ENCODE measurements around the gene RTL1. TPM values are rescaled to one million over a fixed set of nuclear protein-coding genes. Genes with fewer than 3 reads are reported as not detected.

RTL1 gene
- total RNA-seq, 4 donors from 2014 or later, result not detected

DNA sequence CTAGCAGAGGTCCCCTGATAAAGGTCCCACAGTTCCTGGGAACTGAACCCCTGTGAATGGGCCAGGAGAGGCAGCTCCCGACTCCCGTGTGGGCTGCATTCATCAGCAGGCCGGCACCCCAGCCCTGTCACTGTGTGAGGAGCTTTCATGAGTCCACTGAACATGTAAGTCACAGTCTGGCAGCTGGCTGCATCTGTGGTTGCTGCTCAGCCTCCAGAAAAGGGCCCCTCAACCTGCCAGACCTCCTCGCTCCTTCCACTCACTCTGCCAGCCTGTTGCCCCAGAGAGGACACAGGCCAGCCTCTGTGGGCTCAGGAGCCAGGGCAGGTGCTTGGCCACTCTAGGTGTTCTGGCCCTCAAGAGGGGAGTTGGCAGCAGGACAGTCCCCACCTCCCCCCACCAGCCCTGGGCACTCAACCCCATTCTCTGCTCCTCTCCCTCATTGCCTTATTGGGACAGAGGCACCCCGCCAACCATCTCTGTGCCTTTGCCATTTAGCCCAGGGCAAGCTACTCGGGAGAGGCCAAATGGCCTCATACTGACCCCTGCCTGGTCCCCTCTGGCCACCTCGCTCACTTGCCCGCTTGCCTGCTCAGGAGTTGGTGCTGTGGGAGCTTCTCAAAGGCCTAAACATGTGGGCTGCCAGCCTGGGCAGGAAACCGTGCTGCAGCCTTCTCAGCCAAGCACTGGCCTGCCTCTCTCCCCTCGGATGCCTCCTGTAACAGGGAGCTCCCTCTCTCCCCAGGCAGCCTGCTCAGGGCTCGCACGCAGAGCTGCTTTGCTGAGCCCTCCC, 1.9 kb downstream of the RTL1 start:
- Histone ChIP-seq H3K9me3 (no peaks in the 10 kb centered on the region), H3K4me1 (peaks cover 0 to 30% (median 10%) of the 10 kb centered on the region in 4 donors), H3K27ac (no peak overlapping the region), H3K27me3 (peaks cover 85% of the 10 kb centered on the region), H3K36me3 (no peaks in the 10 kb centered on the region), H3K4me3 (no peak overlapping the region)
- intact Hi-C loops (cut with DNase I; ENCODE audit: low total_unique reads), result no loop called here
- DNase-seq, result no peak
- in situ Hi-C loops (cut with MboI; ENCODE audit: low pct_ligation_motif_present in 1 of 4, low pct_unique_long_range_greater_than_20kb in 1 of 4, low sequenced_read_pairs in 3 of 4), result no loop called here
- WGBS, 2 donors (ENCODE audit: low coverage in 1 of 2), result 80 to 84% methylated on average over 5 to 12 of the region's 12 CpGs
- TF ChIP-seq POLR2A (IDR thresholded peaks at IDR 0.05) (no peak), POLR2AphosphoS5 (IDR thresholded peaks at IDR 0.05) (no peak), EP300 (IDR thresholded peaks at IDR 0.05; ENCODE audit: low read depth) (no peak)
- TF ChIP-seq, protein P1, sequence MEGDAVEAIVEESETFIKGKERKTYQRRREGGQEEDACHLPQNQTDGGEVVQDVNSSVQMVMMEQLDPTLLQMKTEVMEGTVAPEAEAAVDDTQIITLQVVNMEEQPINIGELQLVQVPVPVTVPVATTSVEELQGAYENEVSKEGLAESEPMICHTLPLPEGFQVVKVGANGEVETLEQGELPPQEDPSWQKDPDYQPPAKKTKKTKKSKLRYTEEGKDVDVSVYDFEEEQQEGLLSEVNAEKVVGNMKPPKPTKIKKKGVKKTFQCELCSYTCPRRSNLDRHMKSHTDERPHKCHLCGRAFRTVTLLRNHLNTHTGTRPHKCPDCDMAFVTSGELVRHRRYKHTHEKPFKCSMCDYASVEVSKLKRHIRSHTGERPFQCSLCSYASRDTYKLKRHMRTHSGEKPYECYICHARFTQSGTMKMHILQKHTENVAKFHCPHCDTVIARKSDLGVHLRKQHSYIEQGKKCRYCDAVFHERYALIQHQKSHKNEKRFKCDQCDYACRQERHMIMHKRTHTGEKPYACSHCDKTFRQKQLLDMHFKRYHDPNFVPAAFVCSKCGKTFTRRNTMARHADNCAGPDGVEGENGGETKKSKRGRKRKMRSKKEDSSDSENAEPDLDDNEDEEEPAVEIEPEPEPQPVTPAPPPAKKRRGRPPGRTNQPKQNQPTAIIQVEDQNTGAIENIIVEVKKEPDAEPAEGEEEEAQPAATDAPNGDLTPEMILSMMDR (IDR thresholded peaks at IDR 0.05), result no peak

DNA sequence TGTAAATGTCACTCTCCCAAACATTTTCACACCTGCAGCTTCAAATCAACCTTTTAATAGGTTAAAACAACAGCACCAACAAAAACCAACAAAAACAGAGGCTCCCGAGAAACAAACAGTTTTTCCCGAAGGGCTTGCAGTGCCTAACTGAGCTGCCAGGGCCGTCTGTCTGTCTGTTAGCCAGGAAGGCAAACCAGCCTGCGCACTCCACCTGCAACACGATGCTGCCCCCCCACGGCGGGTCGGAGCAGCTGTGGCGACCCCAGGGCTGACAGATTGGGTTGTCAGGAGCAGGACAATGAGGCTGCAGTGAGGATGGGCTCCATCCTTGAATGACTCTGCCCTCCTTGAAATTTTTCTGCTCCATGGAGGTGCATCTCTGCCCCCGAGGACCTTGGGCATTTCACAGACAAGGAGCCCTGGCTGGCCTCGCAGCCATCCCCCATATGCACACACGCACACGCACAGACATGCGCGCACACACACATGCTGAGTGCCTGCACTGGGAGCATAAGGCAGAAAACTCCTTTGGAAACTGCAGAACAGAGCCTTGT, 2.6 kb downstream of the RTL1 start:
- DNase-seq, result peak; percentile 50
- Histone ChIP-seq H3K4me3 (no peak overlapping the region), H3K4me1 (peaks cover 0 to 30% (median 10%) of the 10 kb centered on the region in 4 donors), H3K9me3 (no peaks in the 10 kb centered on the region), H3K27me3 (peaks cover 84% of the 10 kb centered on the region), H3K27ac (no peak overlapping the region), H3K36me3 (no peaks in the 10 kb centered on the region)
- WGBS, 2 donors (ENCODE audit: low coverage in 1 of 2), result 50% methylated on average over 15 of the region's 15 CpGs; no CpG with 5 or more reads in 1 of the 2 donors
- TF ChIP-seq, protein P1 (IDR thresholded peaks at IDR 0.05), result peak in 3 of 5 experiments; percentile 17 to 36 (median 23)
- TF ChIP-seq POLR2AphosphoS5 (IDR thresholded peaks at IDR 0.05) (no peak), EP300 (IDR thresholded peaks at IDR 0.05; ENCODE audit: low read depth) (no peak), POLR2A (IDR thresholded peaks at IDR 0.05) (no peak)
- intact Hi-C loops (cut with DNase I; ENCODE audit: low total_unique reads), result no loop called here
- in situ Hi-C loops (cut with MboI; ENCODE audit: low pct_ligation_motif_present in 1 of 4, low pct_unique_long_range_greater_than_20kb in 1 of 4, low sequenced_read_pairs in 3 of 4), result no loop called here

DNA sequence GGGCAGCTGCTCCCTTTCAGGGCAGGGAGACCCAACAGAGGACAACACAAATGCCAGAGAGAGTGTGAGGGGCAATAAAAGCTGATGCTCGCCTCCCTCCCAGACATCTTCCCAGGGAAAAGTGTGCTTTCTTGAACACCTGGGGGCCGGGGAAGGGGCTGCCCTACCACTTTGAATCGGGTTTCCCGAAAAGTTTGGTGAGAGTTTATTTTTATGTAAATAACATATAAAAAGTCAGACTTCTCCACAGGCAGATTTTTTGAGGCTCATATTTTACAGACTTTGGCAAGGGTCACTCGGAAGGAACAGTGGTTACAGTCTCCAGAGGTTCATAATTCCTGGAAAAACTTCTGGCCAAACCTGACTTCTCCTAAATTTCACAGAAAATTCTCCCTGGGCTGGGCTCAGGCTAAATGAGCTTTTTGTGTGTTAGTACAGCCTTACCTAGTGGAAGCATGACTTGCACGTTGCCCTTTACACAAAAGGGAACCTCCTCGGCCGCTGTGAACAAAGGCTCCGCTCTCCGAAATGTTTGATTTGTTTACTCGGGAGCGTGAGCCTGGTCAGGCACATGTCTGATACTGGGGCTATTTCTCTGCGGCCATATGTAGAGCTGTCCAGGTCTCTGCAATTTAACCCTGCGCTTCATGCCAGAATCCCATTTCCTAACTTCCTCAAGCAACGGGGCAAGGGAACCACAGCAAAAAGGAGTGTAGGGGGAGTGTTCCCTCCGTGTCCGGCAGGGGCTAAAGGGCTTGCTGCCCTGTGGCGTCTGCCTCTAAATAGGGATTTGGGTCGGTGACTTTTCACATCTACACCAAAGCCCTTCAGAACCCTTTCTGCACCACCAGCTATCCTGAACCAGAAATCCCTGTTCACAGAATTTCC, 3.4 kb downstream of the RTL1 start:
- DNase-seq, result no peak
- Histone ChIP-seq H3K4me1 (peaks cover 0 to 30% (median 10%) of the 10 kb centered on the region in 4 donors), H3K27ac (no peak overlapping the region), H3K4me3 (no peak overlapping the region), H3K27me3 (peaks cover 78% of the 10 kb centered on the region), H3K36me3 (no peaks in the 10 kb centered on the region), H3K9me3 (no peaks in the 10 kb centered on the region)
- in situ Hi-C loops (cut with MboI; ENCODE audit: low pct_ligation_motif_present in 1 of 4, low pct_unique_long_range_greater_than_20kb in 1 of 4, low sequenced_read_pairs in 3 of 4) (no loop called here), intact Hi-C loops (cut with DNase I; ENCODE audit: low total_unique reads) (no loop called here)
- 0 to 10% methylated on average over 5 to 19 of the region's 19 CpGs for WGBS, 2 donors (ENCODE audit: low coverage in 1 of 2)
- TF ChIP-seq POLR2A (IDR thresholded peaks at IDR 0.05) (no peak), EP300 (IDR thresholded peaks at IDR 0.05; ENCODE audit: low read depth) (no peak), POLR2AphosphoS5 (IDR thresholded peaks at IDR 0.05) (no peak)
- TF ChIP-seq, protein P1 (IDR thresholded peaks at IDR 0.05), result no peak

All from transverse colon (tissue), 4 donors.